OCI-LY3 (cell line): ENCODE measurements around the gene MPP7.

Source experiments
- CTCF ChIP-seq: fragments of 200-600, 300-600 bp; sonication (generic); IDR thresholded peaks from 2 replicates; pipeline ENCODE4 v1.5.1; 2014; ENCODE audit warnings: antibody characterized with exemption, low read length, low read depth
- EZH2phosphoT487 ChIP-seq: fragments of 200-600 bp; shearing (Covaris generic); IDR thresholded peaks from 2 replicates; pipeline ENCODE4 v1.6.1; 2018; ENCODE audit warnings: antibody characterized with exemption, mixed run types, low read depth

GRCh38 chr10:28318626-28319025 is 15.8 kb upstream of the MPP7 start:
- TF ChIP-seq CTCF, result no peak
- no peak for TF ChIP-seq EZH2phosphoT487
